Measurements from ENCODE around the gene CCDC9.

- TF ChIP-seq POLR2AphosphoS5 (IDR thresholded peaks at IDR 0.05) (no peak), CTCF (IDR thresholded peaks at IDR 0.05) (no peak)
Measured at GRCh38 chr19:47306303-47306702, 50.0 kb downstream of the CCDC9 start.

All from prostate gland (tissue), 2 donors.